AG04450 (cell line): Measurements from ENCODE around the gene SRSF2. TPM values are rescaled to one million over a fixed set of nuclear protein-coding genes. Genes with fewer than 3 reads are reported as not detected.

Experiments used
- CTCF ChIA-PET: fragments of 300-600, 350-600 bp; formaldehyde crosslinking; extraction: SDS; loops from one replicate; lab custom pipeline; 2022; ENCODE audit warnings: antibody characterized with exemption, inconsistent platforms; lab: Charles Lee
- POLR2A ChIA-PET: fragments of 350-600 bp; formaldehyde crosslinking; extraction: SDS; loops from one replicate; lab custom pipeline; 2021; ENCODE audit warnings: antibody characterized with exemption, inconsistent platforms; lab: Yijun Ruan, JAX
- DNase-seq: peaks from one replicate; pipeline ENCODE4 v3.0.0-alpha.2; 2011; ENCODE audit warnings: low read depth, low spot score
- H3K27ac ChIP-seq: one replicate; pipeline ENCODE4 v1.5.1; 2012; ENCODE audit warnings: low read depth, low read length, control low read depth
- H3K27me3 ChIP-seq: one replicate; pipeline ENCODE4 v1.6.0; 2012; ENCODE audit warnings: low read length; ENCODE audit not compliant: control insufficient read depth, insufficient read depth
- H3K4me3 ChIP-seq: 2 replicates; pipeline ENCODE4 v1.5.1; 2011; ENCODE audit warnings: mild to moderate bottlenecking, low read depth, low read length, control low read depth
- H3K9me3 ChIP-seq: 2 replicates; pipeline ENCODE4 v1.5.1; 2012; ENCODE audit warnings: low read length; ENCODE audit not compliant: control insufficient read depth, insufficient read depth
- CTCF ChIP-seq: IDR thresholded peaks from 2 replicates; pipeline ENCODE4 v1.5.1; 2011; ENCODE audit warnings: low read depth, low read length, control low read depth, inconsistent platforms
- polyA plus RNA-seq: library from polyadenylated mRNA; depleted of rRNA; stranded (reverse); fragments of >200 nt; gene quantifications from 2 replicates; pipeline ENCODE4 v1.2.3, GENCODE V29; 2011; rRNA removed
- small RNA-seq: library from RNA; depleted of rRNA; stranded (forward); fragments of <200 nt; gene quantifications from one replicate; pipeline ENCODE3, GENCODE V24; 2012; ENCODE audit warnings: low read depth; ENCODE audit not compliant: insufficient read length

SRSF2 gene
- polyA plus RNA-seq, 1 experiment = 184 TPM

- POLR2A ChIA-PET = no interaction called here
- no peaks in the 10 kb centered on the region for H3K27me3 ChIP-seq
These were observed 51.3 kb downstream of the SRSF2 start for GRCh38 chr17:76685846-76686245.

GRCh38 chr17:76685366-76685765 lies 51.8 kb downstream of the SRSF2 start:
- no peak for TF ChIP-seq CTCF
- Histone ChIP-seq H3K4me3 (no peak overlapping the region), H3K27me3 (no peaks in the 10 kb centered on the region), H3K9me3 (no peaks in the 10 kb centered on the region), H3K27ac (peak overlapping the region; percentile 21)
- ChIA-PET POLR2A (interaction anchor here (0.6 kb wide), 1 partner anchor 10 kb away, joined by 3 read pairs; no protein-coding TSS in a partner anchor), CTCF (no interaction called here)
- no peak for DNase-seq

More at GRCh38 chr17:76685846-76686245, 51.3 kb downstream of the SRSF2 start:
- Histone ChIP-seq H3K9me3 (no peaks in the 10 kb centered on the region), H3K4me3 (no peak overlapping the region), H3K27ac (no peak overlapping the region)
- TF ChIP-seq CTCF = no peak
- DNase-seq = no peak
- CTCF ChIA-PET = no interaction called here

GRCh38 chr17:76684756-76685155 lies 52.4 kb downstream of the SRSF2 start:
- POLR2A ChIA-PET = interaction anchor here (0.6 to 0.8 kb wide), 3 partner anchors 11 to 102 kb away, joined by 3 to 8 read pairs (median 5); no protein-coding TSS in a partner anchor
- Histone ChIP-seq H3K27me3 (no peaks in the 10 kb centered on the region), H3K27ac (no peak overlapping the region), H3K9me3 (no peaks in the 10 kb centered on the region), H3K4me3 (no peak overlapping the region)
- CTCF ChIA-PET = interaction anchor here (1.5 kb wide), 1 partner anchor 127 kb away, joined by 3 read pairs; no protein-coding TSS in a partner anchor
- DNase-seq = no peak
- TF ChIP-seq CTCF = no peak

Small RNA genes within 50 kb of the gene (small RNA-seq; reads per million reads assigned to genes)
- not detected for gene AC005837.3
- gene RF02271 = not detected
- gene RNU6-97P = not detected
- not detected for gene RNY4P36

Other genes starting within 250 kb of the SRSF2 start
- 5.4 and 8.7 TPM in 2 replicates for gene RHBDF2, start 235.9 kb downstream of the SRSF2 start, polyA plus RNA-seq
- 7.4 and 7.7 TPM in 2 replicates for gene CYGB, start 199.6 kb downstream of the SRSF2 start, polyA plus RNA-seq
- 0.69 and 1.9 TPM in 2 replicates for gene PRCD, start 197.3 kb downstream of the SRSF2 start, polyA plus RNA-seq
- gene ST6GALNAC2, start 151.5 kb downstream of the SRSF2 start, polyA plus RNA-seq = 0.17 and 0.36 TPM in 2 replicates
- gene ST6GALNAC1, start 93.6 kb downstream of the SRSF2 start, polyA plus RNA-seq = not detected in 2 replicates
- gene MXRA7, start 26.4 kb downstream of the SRSF2 start, polyA plus RNA-seq = 222 and 265 TPM in 2 replicates
- 12.4 and 17.3 TPM in 2 replicates for gene JMJD6, start 10.7 kb downstream of the SRSF2 start, polyA plus RNA-seq
- 46.8 and 54.4 TPM in 2 replicates for gene METTL23, start 10.5 kb downstream of the SRSF2 start, polyA plus RNA-seq
- 20.3 and 21.1 TPM in 2 replicates for gene MFSD11, start 788 bp upstream of the SRSF2 start, polyA plus RNA-seq
- gene MGAT5B, start 131.1 kb upstream of the SRSF2 start, polyA plus RNA-seq = 0.69 and 0.81 TPM in 2 replicates